H9 (cell line): ENCODE data around the gene CLIP4. TPM values are rescaled to one million over a fixed set of nuclear protein-coding genes. Genes with fewer than 3 reads are reported as not detected.

Experiments used
- DNase-seq: peaks from one replicate; pipeline ENCODE4 v3.0.0-alpha.2; 2017
- H2AFZ ChIP-seq: one replicate; pipeline ENCODE4 v1.6.1; 2013; ENCODE audit warnings: mild to moderate bottlenecking, low read length, control low read depth, moderate library complexity
- H2AK5ac ChIP-seq: 2 replicates; pipeline ENCODE4 v1.6.1; 2013; ENCODE audit warnings: low read length, control low read depth, mixed read lengths; ENCODE audit not compliant: insufficient read length
- H2BK120ac ChIP-seq: one replicate; pipeline ENCODE4 v1.6.1; 2013; ENCODE audit warnings: low read depth, mild to moderate bottlenecking, low read length, control low read depth, inconsistent platforms; ENCODE audit not compliant: poor library complexity, severe bottlenecking
- H2BK12ac ChIP-seq: 2 replicates; pipeline ENCODE4 v1.6.1; 2013; ENCODE audit warnings: low read length, control low read depth, mixed read lengths, low read depth; ENCODE audit not compliant: insufficient read length
- H2BK15ac ChIP-seq: 2 replicates; pipeline ENCODE4 v1.6.1; 2013; ENCODE audit warnings: low read depth, low read length, control low read depth
- H2BK20ac ChIP-seq: one replicate; pipeline ENCODE4 v1.6.1; 2013; ENCODE audit warnings: low read depth, mild to moderate bottlenecking, low read length, control low read depth, inconsistent platforms; ENCODE audit not compliant: poor library complexity, severe bottlenecking
- H2BK5ac ChIP-seq: 2 replicates; pipeline ENCODE4 v1.6.1; 2013; ENCODE audit warnings: low read length, control low read depth, mixed read lengths; ENCODE audit not compliant: insufficient read length
- H3K14ac ChIP-seq: 2 replicates; pipeline ENCODE4 v1.6.1; 2013; ENCODE audit warnings: low read length, control low read depth; ENCODE audit not compliant: insufficient read depth
- H3K18ac ChIP-seq: 2 replicates; pipeline ENCODE4 v1.6.1; 2013; ENCODE audit warnings: low read depth, mild to moderate bottlenecking, mixed read lengths, low read length, control low read depth; ENCODE audit not compliant: insufficient read length
- H3K23ac ChIP-seq: 2 replicates; pipeline ENCODE4 v1.6.1; 2013; ENCODE audit warnings: low read length, control low read depth, mixed read lengths, low read depth; ENCODE audit not compliant: insufficient read length
- H3K23me2 ChIP-seq: 2 replicates; pipeline ENCODE4 v1.6.1; 2013; ENCODE audit warnings: low read depth, mild to moderate bottlenecking, mixed read lengths, low read length, control low read depth; ENCODE audit not compliant: insufficient read length, poor library complexity, severe bottlenecking
- H3K27ac ChIP-seq: 2 replicates; pipeline ENCODE4 v1.5.1; 2013; ENCODE audit warnings: low read length, control low read depth, mixed read lengths, low read depth; ENCODE audit not compliant: insufficient read length
- H3K27me3 ChIP-seq: 2 replicates; pipeline ENCODE4 v1.6.1; 2013; ENCODE audit warnings: low read length, control low read depth, inconsistent platforms; ENCODE audit not compliant: insufficient read depth
- H3K4ac ChIP-seq: 2 replicates; pipeline ENCODE4 v1.6.1; 2013; ENCODE audit warnings: low read depth, mild to moderate bottlenecking, control low read depth, inconsistent platforms, low read length, moderate library complexity
- H3K4me1 ChIP-seq: 2 replicates; pipeline ENCODE4 v1.6.1; 2013; ENCODE audit warnings: low read length, control low read depth, inconsistent platforms; ENCODE audit not compliant: insufficient read depth
- H3K4me2 ChIP-seq: 2 replicates; pipeline ENCODE4 v1.6.1; 2013; ENCODE audit warnings: low read length, control low read depth, mixed read lengths; ENCODE audit not compliant: insufficient read length, insufficient read depth
- H3K56ac ChIP-seq: 2 replicates; pipeline ENCODE4 v1.6.1; 2013; ENCODE audit warnings: low read depth, mild to moderate bottlenecking, mixed read lengths, low read length, control low read depth; ENCODE audit not compliant: insufficient read length
- H3K79me1 ChIP-seq: 2 replicates; pipeline ENCODE4 v1.6.1; 2013; ENCODE audit warnings: low read depth, mild to moderate bottlenecking, moderate library complexity, low read length, control low read depth, inconsistent platforms; ENCODE audit not compliant: insufficient read depth, poor library complexity, severe bottlenecking
- H3K79me2 ChIP-seq: 2 replicates; pipeline ENCODE4 v1.6.1; 2013; ENCODE audit warnings: low read length, control low read depth, inconsistent platforms; ENCODE audit not compliant: insufficient read depth
- H3K9ac ChIP-seq: 2 replicates; pipeline ENCODE4 v1.6.1; 2013; ENCODE audit warnings: low read length, control low read depth, mixed read lengths; ENCODE audit not compliant: insufficient read length; ENCODE audit errors: extremely low read depth
- H3K9me3 ChIP-seq: one replicate; pipeline ENCODE4 v1.6.1; 2013; ENCODE audit warnings: low read depth, low read length, inconsistent platforms; ENCODE audit not compliant: control insufficient read depth
- H3T11ph ChIP-seq: one replicate; pipeline ENCODE4 v1.6.1; 2013; ENCODE audit warnings: mild to moderate bottlenecking, low read length, control low read depth, inconsistent platforms
- H4K20me1 ChIP-seq: one replicate; pipeline ENCODE4 v1.6.1; 2013; ENCODE audit not compliant: control insufficient read depth, insufficient read length, insufficient read depth
- H4K5ac ChIP-seq: 2 replicates; pipeline ENCODE4 v1.6.1; 2013; ENCODE audit warnings: low read depth, mild to moderate bottlenecking, mixed read lengths, low read length, control low read depth; ENCODE audit not compliant: insufficient read length
- H4K8ac ChIP-seq: replicated peaks from 2 replicates; pipeline ENCODE4 v1.6.1; 2013; ENCODE audit warnings: low read length, control low read depth, mixed read lengths, low read depth; ENCODE audit not compliant: insufficient read length
- H4K91ac ChIP-seq: 2 replicates; pipeline ENCODE4 v1.6.1; 2013; ENCODE audit warnings: low read depth, mild to moderate bottlenecking, moderate library complexity, mixed read lengths, low read length, control low read depth; ENCODE audit not compliant: insufficient read length
- H3K27ac Mint-ChIP-seq, 3 experiments: 2 replicates in 2 of 3; 3 replicates in 1 of 3; pipeline ENCODE4 v1.8.0; 2020 to 2021; ENCODE audit warnings: mixed read lengths in 3 of 3, mild to moderate bottlenecking in 1 of 3, moderate library complexity in 1 of 3
- H3K27me3 Mint-ChIP-seq: 2 replicates; pipeline ENCODE4 v1.8.0; 2021; ENCODE audit warnings: low read depth, mild to moderate bottlenecking, moderate library complexity, mixed read lengths
- H3K36me3 Mint-ChIP-seq, 3 experiments: 2 replicates in 2 of 3; 3 replicates in 1 of 3; pipeline ENCODE4 v1.8.0; 2020 to 2021; ENCODE audit warnings: low read depth in 3 of 3, mixed read lengths in 3 of 3; ENCODE audit not compliant: insufficient read depth in 1 of 3
- H3K4me1 Mint-ChIP-seq, 2 experiments: 2 replicates each; pipeline ENCODE4 v1.8.0; 2020; ENCODE audit warnings: mixed read lengths in 2 of 2
- H3K4me3 Mint-ChIP-seq, 2 experiments: 2 replicates in 1 of 2; 3 replicates in 1 of 2; pipeline ENCODE4 v1.8.0; 2020 to 2021; ENCODE audit warnings: mild to moderate bottlenecking in 2 of 2, mixed read lengths in 2 of 2, moderate library complexity in 1 of 2
- H3K9me3 Mint-ChIP-seq, 2 experiments: 2 replicates in 1 of 2; 3 replicates in 1 of 2; pipeline ENCODE4 v1.8.0; 2020; ENCODE audit warnings: mild to moderate bottlenecking in 2 of 2, mixed read lengths in 2 of 2, moderate library complexity in 1 of 2
- WGBS: extraction: QIAGEN DNeasy Blood & Tissue Kit; methylation state at CpG from one replicate; pipeline ENCODE4 v1.1.7; 2013; ENCODE audit warnings: missing lambda C conversion rate, low lambda C conversion rate, mixed read lengths; ENCODE audit not compliant: insufficient read length; ENCODE audit errors: extremely low coverage; 5-methylcytosine and 5-hydroxymethylcytosine counted together
- total RNA-seq: library from RNA; stranded (reverse); gene quantifications from 2 replicates; pipeline ENCODE4 v1.2.1, GENCODE V29; 2021
- TF ChIP-seq, protein P1 (sequence below): fragments of 200-600 bp; sonication (generic); conservative IDR thresholded peaks from 3 replicates; pipeline ENCODE4 v1.8.0; 2021; ENCODE audit warnings: antibody characterized with exemption, mild to moderate bottlenecking

Gene CLIP4
- total RNA-seq, 1 experiment from 2014 or later: 0.66 TPM

DNA sequence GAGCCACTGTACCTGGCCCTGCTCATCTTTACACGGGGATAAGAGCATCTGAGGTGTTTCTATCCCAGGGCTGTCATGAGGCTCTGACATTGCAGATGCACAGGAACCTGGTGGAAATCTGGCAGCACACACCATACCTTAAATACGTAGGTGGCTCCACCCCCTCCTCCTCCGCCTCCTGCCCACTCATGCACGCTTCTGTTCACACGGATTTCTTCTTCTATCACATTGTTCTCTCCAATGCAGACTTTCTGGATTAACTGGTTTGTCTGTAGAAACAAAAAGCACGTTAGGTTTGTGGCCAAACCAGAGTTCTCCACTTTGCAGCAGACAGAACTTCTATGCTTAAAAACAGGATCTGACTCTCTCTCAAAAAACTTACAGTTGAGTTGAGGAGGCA lies 118.2 kb downstream of the CLIP4 start:
- Histone ChIP-seq H3T11ph (no peak overlapping the region), H2BK15ac (no peak overlapping the region), H3K23me2 (no peaks in the 10 kb centered on the region), H3K23ac (no peak overlapping the region), H3K18ac (no peak overlapping the region), H3K14ac (no peak overlapping the region), H4K20me1 (no peaks in the 10 kb centered on the region), H3K4me1 (no peaks in the 10 kb centered on the region), H2BK12ac (no peak overlapping the region), H2BK120ac (no peak overlapping the region), H4K5ac (no peak overlapping the region), H2AK5ac (no peak overlapping the region), H2BK20ac (no peak overlapping the region), H3K79me1 (no peaks in the 10 kb centered on the region), H3K56ac (no peak overlapping the region), H3K9ac (no peak overlapping the region), H3K4me2 (no peak overlapping the region), H3K9me3 (no peaks in the 10 kb centered on the region), H3K27ac (no peak overlapping the region), H3K4ac (no peak overlapping the region), H4K8ac (no peak overlapping the region), H3K79me2 (no peaks in the 10 kb centered on the region), H2AFZ (no peak overlapping the region), H2BK5ac (no peak overlapping the region), H3K27me3 (no peaks in the 10 kb centered on the region), H4K91ac (no peak overlapping the region)
- Mint-ChIP-seq H3K36me3 (no peaks in the 10 kb centered on the region), H3K4me1 (no peaks in the 10 kb centered on the region; a peak in 1 of 4 replicates), H3K9me3 (no peaks in the 10 kb centered on the region), H3K27ac (peak overlapping the region in 1 of 3 experiments; percentile 2; a peak in 2 of 7 replicates), H3K4me3 (no peak overlapping the region), H3K27me3 (peaks cover 10% of the 10 kb centered on the region)
- WGBS: no CpG with 5 or more reads among the region's 6 CpGs
- DNase-seq: no peak
- TF ChIP-seq, protein P1, sequence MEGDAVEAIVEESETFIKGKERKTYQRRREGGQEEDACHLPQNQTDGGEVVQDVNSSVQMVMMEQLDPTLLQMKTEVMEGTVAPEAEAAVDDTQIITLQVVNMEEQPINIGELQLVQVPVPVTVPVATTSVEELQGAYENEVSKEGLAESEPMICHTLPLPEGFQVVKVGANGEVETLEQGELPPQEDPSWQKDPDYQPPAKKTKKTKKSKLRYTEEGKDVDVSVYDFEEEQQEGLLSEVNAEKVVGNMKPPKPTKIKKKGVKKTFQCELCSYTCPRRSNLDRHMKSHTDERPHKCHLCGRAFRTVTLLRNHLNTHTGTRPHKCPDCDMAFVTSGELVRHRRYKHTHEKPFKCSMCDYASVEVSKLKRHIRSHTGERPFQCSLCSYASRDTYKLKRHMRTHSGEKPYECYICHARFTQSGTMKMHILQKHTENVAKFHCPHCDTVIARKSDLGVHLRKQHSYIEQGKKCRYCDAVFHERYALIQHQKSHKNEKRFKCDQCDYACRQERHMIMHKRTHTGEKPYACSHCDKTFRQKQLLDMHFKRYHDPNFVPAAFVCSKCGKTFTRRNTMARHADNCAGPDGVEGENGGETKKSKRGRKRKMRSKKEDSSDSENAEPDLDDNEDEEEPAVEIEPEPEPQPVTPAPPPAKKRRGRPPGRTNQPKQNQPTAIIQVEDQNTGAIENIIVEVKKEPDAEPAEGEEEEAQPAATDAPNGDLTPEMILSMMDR: no peak
